NT2/D1 (cell line): ENCODE results near the gene KIF22.

Experiments
- DNase-seq: peaks from one replicate; pipeline ENCODE4 v3.0.0-alpha.2; 2011; ENCODE audit warnings: low read depth, low spot score
- H3K27me3 ChIP-seq: 2 replicates; pipeline ENCODE4 v1.6.0; 2011; ENCODE audit warnings: mild to moderate bottlenecking; ENCODE audit not compliant: insufficient read length, insufficient read depth
- H3K36me3 ChIP-seq: 2 replicates; pipeline ENCODE4 v1.6.1; 2011; ENCODE audit warnings: mild to moderate bottlenecking, low read length, mixed read lengths; ENCODE audit not compliant: insufficient read depth, insufficient read length
- H3K4me1 ChIP-seq: 2 replicates; pipeline ENCODE4 v1.5.1; 2011; ENCODE audit not compliant: insufficient read depth, insufficient read length
- H3K4me3 ChIP-seq: 2 replicates; pipeline ENCODE4 v1.5.1; 2011; ENCODE audit warnings: low read depth; ENCODE audit not compliant: insufficient read length
- H3K9ac ChIP-seq: 2 replicates; pipeline ENCODE4 v1.6.0; 2011; ENCODE audit warnings: low read depth; ENCODE audit not compliant: insufficient read length
- H3K9me3 ChIP-seq: 2 replicates; pipeline ENCODE4 v1.5.1; 2011; ENCODE audit warnings: mild to moderate bottlenecking, low read length; ENCODE audit not compliant: insufficient read depth
- SUZ12 ChIP-seq: IDR thresholded peaks from 2 replicates; pipeline ENCODE4 v1.6.1; 2011; ENCODE audit not compliant: insufficient read length, insufficient read depth; ENCODE audit errors: extremely low read depth
- YY1 ChIP-seq: IDR thresholded peaks from 2 replicates; pipeline ENCODE4 v1.6.1; 2011; ENCODE audit not compliant: insufficient read length, insufficient read depth
- ZNF274 ChIP-seq: IDR thresholded peaks from 2 replicates; pipeline ENCODE4 v1.6.1; 2011; ENCODE audit warnings: mild to moderate bottlenecking, low read depth, low read length

Gene KIF22

GRCh38 chr16:29839822-29840221 is 49.3 kb downstream of the KIF22 start:
- no peak for TF ChIP-seq SUZ12
- no peak for TF ChIP-seq ZNF274
- no peak for TF ChIP-seq YY1
- no peaks in the 10 kb centered on the region for H3K9me3 ChIP-seq
- peaks cover 17% of the 10 kb centered on the region for H3K36me3 ChIP-seq
- no peak overlapping the region for H3K4me3 ChIP-seq
- peak overlapping the region; percentile 45 for H3K9ac ChIP-seq
- H3K27me3 ChIP-seq: no peaks in the 10 kb centered on the region
- no peak for DNase-seq
- peaks cover 2% of the 10 kb centered on the region for H3K4me1 ChIP-seq

- DNase-seq: no peak
- H3K4me1 ChIP-seq: peaks cover 2% of the 10 kb centered on the region
- H3K36me3 ChIP-seq: peaks cover 17% of the 10 kb centered on the region
- TF ChIP-seq ZNF274: no peak
- no peak for TF ChIP-seq SUZ12
- no peak for TF ChIP-seq YY1
- no peak overlapping the region for H3K4me3 ChIP-seq
- peak overlapping the region; percentile 45 for H3K9ac ChIP-seq
- no peaks in the 10 kb centered on the region for H3K9me3 ChIP-seq
- H3K27me3 ChIP-seq: no peaks in the 10 kb centered on the region
These were observed 49.7 kb downstream of the KIF22 start for GRCh38 chr16:29840240-29840639.

DNA sequence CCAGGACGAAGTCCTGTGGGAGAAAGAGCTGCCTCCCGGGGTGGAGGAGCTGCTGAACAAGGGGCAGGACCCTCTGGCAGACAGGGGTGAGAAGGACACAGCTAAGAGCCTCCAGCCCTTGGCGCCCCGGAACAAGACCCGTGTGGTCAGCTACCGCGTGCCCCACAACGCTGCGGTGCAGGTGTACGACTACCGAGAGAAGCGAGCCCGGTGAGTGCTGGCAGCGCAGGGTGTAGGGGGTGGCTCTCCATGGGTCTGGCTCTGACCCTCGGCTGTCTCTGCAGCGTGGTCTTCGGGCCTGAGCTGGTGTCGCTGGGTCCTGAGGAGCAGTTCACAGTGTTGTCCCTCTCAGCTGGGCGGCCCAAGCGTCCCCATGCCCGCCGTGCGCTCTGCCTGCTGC is 51.1 kb downstream of the KIF22 start:
- no peak for DNase-seq
- Histone ChIP-seq H3K27me3 (no peaks in the 10 kb centered on the region), H3K36me3 (peaks cover 16% of the 10 kb centered on the region), H3K4me1 (no peaks in the 10 kb centered on the region), H3K4me3 (no peak overlapping the region), H3K9ac (no peak overlapping the region), H3K9me3 (no peaks in the 10 kb centered on the region)
- TF ChIP-seq ZNF274: no peak
- no peak for TF ChIP-seq YY1
- TF ChIP-seq SUZ12: no peak

GRCh38 chr16:29842732-29843346 is 52.3 kb downstream of the KIF22 start:
- TF ChIP-seq ZNF274 (no peak), SUZ12 (no peak), YY1 (no peak)
- no peaks in the 10 kb centered on the region for H3K4me1 ChIP-seq
- no peak overlapping the region for H3K4me3 ChIP-seq
- no peaks in the 10 kb centered on the region for H3K27me3 ChIP-seq
- H3K9ac ChIP-seq: no peak overlapping the region
- H3K36me3 ChIP-seq: peaks cover 20% of the 10 kb centered on the region
- no peaks in the 10 kb centered on the region for H3K9me3 ChIP-seq
- no peak for DNase-seq

- TF ChIP-seq ZNF274: no peak
- TF ChIP-seq SUZ12: no peak
- TF ChIP-seq YY1: no peak
- H3K4me3 ChIP-seq: no peak overlapping the region
- H3K36me3 ChIP-seq: peaks cover 24% of the 10 kb centered on the region
- peaks cover 6% of the 10 kb centered on the region for H3K4me1 ChIP-seq
- no peak overlapping the region for H3K9ac ChIP-seq
- DNase-seq: no peak
- H3K27me3 ChIP-seq: no peaks in the 10 kb centered on the region
- no peaks in the 10 kb centered on the region for H3K9me3 ChIP-seq
These were observed 53.4 kb downstream of the KIF22 start for GRCh38 chr16:29843931-29844330.

GRCh38 chr16:29844575-29845331 is 54.2 kb downstream of the KIF22 start:
- Histone ChIP-seq H3K4me3 (no peak overlapping the region), H3K9me3 (no peaks in the 10 kb centered on the region), H3K27me3 (no peaks in the 10 kb centered on the region), H3K9ac (no peak overlapping the region), H3K4me1 (peaks cover 8% of the 10 kb centered on the region), H3K36me3 (peaks cover 24% of the 10 kb centered on the region)
- DNase-seq: no peak
- TF ChIP-seq YY1: no peak
- TF ChIP-seq SUZ12: no peak
- no peak for TF ChIP-seq ZNF274

DNA sequence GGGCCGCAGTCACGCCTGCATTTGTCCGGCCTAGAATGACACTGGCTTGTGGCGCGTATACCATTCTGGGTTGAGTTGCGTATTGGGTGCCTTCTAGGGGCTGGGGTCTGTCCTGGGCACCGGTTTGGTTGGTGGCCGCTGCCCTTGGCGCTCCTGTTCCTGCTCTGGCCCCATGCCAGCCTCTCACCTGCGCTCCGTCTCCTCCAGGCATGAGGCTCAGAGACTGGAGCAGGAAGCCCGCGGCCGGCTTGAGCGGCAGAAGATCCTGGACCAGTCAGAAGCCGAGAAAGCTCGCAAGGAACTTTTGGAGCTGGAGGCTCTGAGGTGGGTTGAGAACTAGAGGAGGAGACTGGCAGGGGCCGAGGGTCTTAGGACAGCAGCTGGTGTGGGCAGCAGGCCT is 55.1 kb downstream of the KIF22 start:
- H3K36me3 ChIP-seq: peaks cover 19% of the 10 kb centered on the region
- H3K9me3 ChIP-seq: no peaks in the 10 kb centered on the region
- no peak overlapping the region for H3K4me3 ChIP-seq
- no peaks in the 10 kb centered on the region for H3K27me3 ChIP-seq
- peaks cover 8% of the 10 kb centered on the region for H3K4me1 ChIP-seq
- TF ChIP-seq SUZ12 (no peak), ZNF274 (no peak), YY1 (no peak)
- H3K9ac ChIP-seq: no peak overlapping the region
- no peak for DNase-seq
